ENCODE results near the gene STMN3. TPM values are rescaled to one million over a fixed set of nuclear protein-coding genes. Genes with fewer than 3 reads are reported as not detected.
"Not testable (repeated sequence)": the region's sequence is repeated elsewhere in the genome, so short reads cannot be mapped to it uniquely, and the experiment has no call there.

The STMN3 gene
- total and polyA plus RNA-seq, 4 donors: 0.42 to 2.9 (median 0.91) TPM

DNA sequence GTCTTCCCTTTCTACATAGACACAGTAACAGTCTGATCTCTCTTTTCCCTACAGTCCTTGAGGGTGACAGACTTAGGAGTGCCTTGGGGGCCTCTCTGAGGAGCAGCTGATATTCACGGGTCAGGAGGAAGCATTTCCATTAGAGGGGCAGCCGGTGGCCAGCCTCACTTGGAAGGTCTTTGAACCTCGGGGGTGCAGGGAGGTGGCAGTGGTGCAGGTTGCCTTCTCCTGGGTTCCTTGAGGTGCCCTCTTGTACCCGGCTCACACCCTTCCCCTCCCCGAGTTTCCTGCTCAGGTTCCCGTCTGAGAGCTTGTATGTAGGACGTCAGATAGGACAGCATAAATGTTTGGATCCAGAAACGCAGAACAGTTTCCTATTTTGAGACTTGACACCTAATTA lies 7.4 kb upstream of the STMN3 start:
- DNase-seq (ENCODE audit: low spot score): no peak
- H3K4me3 ChIP-seq (ENCODE audit: low read depth in 1 of 3, low read length in 3 of 3): no peak overlapping the region
- H3K9me3 ChIP-seq (ENCODE audit: control insufficient read depth in 4 of 4, low read length in 3 of 4): no peaks in the 10 kb centered on the region
- H3K27me3 ChIP-seq (ENCODE audit: control insufficient read depth in 4 of 4, insufficient read depth in 4 of 4, low read length in 3 of 4): no peaks in the 10 kb centered on the region
- peaks cover 3 to 21% (median 16%) of the 10 kb centered on the region in 4 donors for H3K4me1 ChIP-seq (ENCODE audit: control insufficient read depth in 4 of 4, insufficient read depth in 4 of 4, low read length in 3 of 4)
- H3K27ac ChIP-seq (ENCODE audit: low read depth in 1 of 2, low read length in 2 of 2): no peak overlapping the region
- TF ChIP-seq FOXA2 (IDR thresholded peaks at IDR 0.05) (no peak), HNF4A (conservative IDR thresholded peaks at IDR 0.05) (no peak), RAD21 (IDR thresholded peaks at IDR 0.05) (no peak), SP1 (IDR thresholded peaks at IDR 0.05) (no peak)
- TF ChIP-seq, protein P1, sequence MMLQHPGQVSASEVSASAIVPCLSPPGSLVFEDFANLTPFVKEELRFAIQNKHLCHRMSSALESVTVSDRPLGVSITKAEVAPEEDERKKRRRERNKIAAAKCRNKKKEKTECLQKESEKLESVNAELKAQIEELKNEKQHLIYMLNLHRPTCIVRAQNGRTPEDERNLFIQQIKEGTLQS (IDR thresholded peaks at IDR 0.05): no peak
- WGBS: 91% methylated on average over 8 of the region's 8 CpGs
- H3K36me3 ChIP-seq (ENCODE audit: control insufficient read depth in 4 of 4, insufficient read depth in 3 of 4, low read depth in 1 of 4, low read length in 3 of 4): peaks cover 0 to 20% (median 10%) of the 10 kb centered on the region in 4 donors
- no peak overlapping the region for H3K9ac ChIP-seq (ENCODE audit: low read depth in 1 of 2, low read length in 2 of 2)

DNA sequence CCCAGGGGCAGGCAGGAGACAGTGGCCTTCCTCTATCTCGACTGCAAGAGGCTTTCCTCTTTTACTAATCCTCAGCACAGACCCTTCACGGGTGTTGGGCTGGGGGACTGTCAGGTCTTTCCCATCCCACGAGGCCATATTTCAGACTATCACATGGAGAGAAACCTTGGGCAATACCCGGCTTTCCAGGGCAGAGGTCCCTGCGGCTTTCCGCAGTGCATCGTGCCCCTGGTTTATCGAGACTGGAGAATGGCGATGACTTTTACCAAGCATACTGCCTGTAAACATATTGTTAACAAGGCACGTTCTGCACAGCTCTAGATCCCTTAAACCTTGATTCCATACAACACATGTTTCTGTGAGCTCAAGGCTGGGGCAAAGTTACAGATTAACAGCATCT lies 7.0 kb upstream of the STMN3 start:
- not testable (repeated sequence) for H3K27me3 ChIP-seq (ENCODE audit: control insufficient read depth in 4 of 4, insufficient read depth in 4 of 4, low read length in 3 of 4); H3K27ac ChIP-seq (ENCODE audit: low read depth in 1 of 2, low read length in 2 of 2); H3K9ac ChIP-seq (ENCODE audit: low read depth in 1 of 2, low read length in 2 of 2); DNase-seq (ENCODE audit: low spot score); H3K9me3 ChIP-seq (ENCODE audit: control insufficient read depth in 4 of 4, low read length in 3 of 4); H3K4me3 ChIP-seq (ENCODE audit: low read depth in 1 of 3, low read length in 3 of 3)
- H3K4me1 ChIP-seq (ENCODE audit: control insufficient read depth in 4 of 4, insufficient read depth in 4 of 4, low read length in 3 of 4): peaks cover 3 to 21% (median 16%) of the 10 kb centered on the region in 4 donors
- peaks cover 0 to 18% (median 10%) of the 10 kb centered on the region in 4 donors for H3K36me3 ChIP-seq (ENCODE audit: control insufficient read depth in 4 of 4, insufficient read depth in 3 of 4, low read depth in 1 of 4, low read length in 3 of 4)
- WGBS: 91% methylated on average over 10 of the region's 10 CpGs

DNA sequence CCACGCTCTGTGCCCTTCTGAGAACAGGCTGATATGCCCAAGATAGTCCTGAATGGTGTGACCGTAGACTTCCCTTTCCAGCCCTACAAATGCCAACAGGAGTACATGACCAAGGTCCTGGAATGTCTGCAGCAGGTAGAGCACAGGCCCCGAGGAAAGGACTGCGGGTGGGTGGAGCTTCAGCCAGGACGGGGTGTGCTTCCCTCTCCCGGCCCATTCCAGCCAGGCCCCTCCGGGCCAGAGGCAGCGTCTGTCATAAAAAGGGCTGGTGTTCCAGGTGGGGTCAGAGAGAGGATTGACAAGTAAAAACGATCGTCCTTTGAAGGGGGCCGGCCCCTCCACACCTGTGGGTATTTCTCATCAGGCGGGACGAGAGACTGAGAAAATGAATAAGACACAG lies 6.1 kb upstream of the STMN3 start:
- Histone ChIP-seq H3K9ac (ENCODE audit: low read depth in 1 of 2, low read length in 2 of 2) (peak overlapping the region in 1 of 2 donors; percentile 57), H3K27ac (ENCODE audit: low read depth in 1 of 2, low read length in 2 of 2) (peak overlapping the region in 1 of 2 donors; percentile 90), H3K9me3 (ENCODE audit: control insufficient read depth in 4 of 4, low read length in 3 of 4) (no peaks in the 10 kb centered on the region), H3K4me3 (ENCODE audit: low read depth in 1 of 3, low read length in 3 of 3) (peak overlapping the region; percentile 63 to 88 (median 81)), H3K27me3 (ENCODE audit: control insufficient read depth in 4 of 4, insufficient read depth in 4 of 4, low read length in 3 of 4) (no peaks in the 10 kb centered on the region), H3K4me1 (ENCODE audit: control insufficient read depth in 4 of 4, insufficient read depth in 4 of 4, low read length in 3 of 4) (peaks cover 3 to 21% (median 16%) of the 10 kb centered on the region in 4 donors), H3K36me3 (ENCODE audit: control insufficient read depth in 4 of 4, insufficient read depth in 3 of 4, low read depth in 1 of 4, low read length in 3 of 4) (peaks cover 0 to 18% (median 9%) of the 10 kb centered on the region in 4 donors)
- WGBS: 72% methylated on average over 13 of the region's 13 CpGs
- DNase-seq (ENCODE audit: low spot score): no peak
- TF ChIP-seq NR2F2 (IDR thresholded peaks at IDR 0.05) (no peak), HNF4G (IDR thresholded peaks at IDR 0.05) (no peak), RXRA (IDR thresholded peaks at IDR 0.05) (no peak), SP1 (IDR thresholded peaks at IDR 0.05) (no peak), FOXA2 (IDR thresholded peaks at IDR 0.05) (no peak), HNF4A (conservative IDR thresholded peaks at IDR 0.05) (no peak), YY1 (IDR thresholded peaks at IDR 0.05) (no peak), GABPA (IDR thresholded peaks at IDR 0.05 in 1 of 2, conservative IDR thresholded peaks at IDR 0.05 in 1 of 2) (no peak), EGR1 (IDR thresholded peaks at IDR 0.05; ENCODE audit: low read depth in 2 of 2) (no peak), FOXA1 (IDR thresholded peaks at IDR 0.05) (no peak), TAF1 (conservative IDR thresholded peaks at IDR 0.05) (no peak), JUND (IDR thresholded peaks at IDR 0.05) (no peak), RAD21 (IDR thresholded peaks at IDR 0.05) (no peak)
- TF ChIP-seq, protein P1 (IDR thresholded peaks at IDR 0.05): no peak
- TF ChIP-seq, protein P2, sequence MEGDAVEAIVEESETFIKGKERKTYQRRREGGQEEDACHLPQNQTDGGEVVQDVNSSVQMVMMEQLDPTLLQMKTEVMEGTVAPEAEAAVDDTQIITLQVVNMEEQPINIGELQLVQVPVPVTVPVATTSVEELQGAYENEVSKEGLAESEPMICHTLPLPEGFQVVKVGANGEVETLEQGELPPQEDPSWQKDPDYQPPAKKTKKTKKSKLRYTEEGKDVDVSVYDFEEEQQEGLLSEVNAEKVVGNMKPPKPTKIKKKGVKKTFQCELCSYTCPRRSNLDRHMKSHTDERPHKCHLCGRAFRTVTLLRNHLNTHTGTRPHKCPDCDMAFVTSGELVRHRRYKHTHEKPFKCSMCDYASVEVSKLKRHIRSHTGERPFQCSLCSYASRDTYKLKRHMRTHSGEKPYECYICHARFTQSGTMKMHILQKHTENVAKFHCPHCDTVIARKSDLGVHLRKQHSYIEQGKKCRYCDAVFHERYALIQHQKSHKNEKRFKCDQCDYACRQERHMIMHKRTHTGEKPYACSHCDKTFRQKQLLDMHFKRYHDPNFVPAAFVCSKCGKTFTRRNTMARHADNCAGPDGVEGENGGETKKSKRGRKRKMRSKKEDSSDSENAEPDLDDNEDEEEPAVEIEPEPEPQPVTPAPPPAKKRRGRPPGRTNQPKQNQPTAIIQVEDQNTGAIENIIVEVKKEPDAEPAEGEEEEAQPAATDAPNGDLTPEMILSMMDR (IDR thresholded peaks at IDR 0.05; ENCODE audit: low read depth, low read length, missing input control): no peak
- TF ChIP-seq, protein P3, sequence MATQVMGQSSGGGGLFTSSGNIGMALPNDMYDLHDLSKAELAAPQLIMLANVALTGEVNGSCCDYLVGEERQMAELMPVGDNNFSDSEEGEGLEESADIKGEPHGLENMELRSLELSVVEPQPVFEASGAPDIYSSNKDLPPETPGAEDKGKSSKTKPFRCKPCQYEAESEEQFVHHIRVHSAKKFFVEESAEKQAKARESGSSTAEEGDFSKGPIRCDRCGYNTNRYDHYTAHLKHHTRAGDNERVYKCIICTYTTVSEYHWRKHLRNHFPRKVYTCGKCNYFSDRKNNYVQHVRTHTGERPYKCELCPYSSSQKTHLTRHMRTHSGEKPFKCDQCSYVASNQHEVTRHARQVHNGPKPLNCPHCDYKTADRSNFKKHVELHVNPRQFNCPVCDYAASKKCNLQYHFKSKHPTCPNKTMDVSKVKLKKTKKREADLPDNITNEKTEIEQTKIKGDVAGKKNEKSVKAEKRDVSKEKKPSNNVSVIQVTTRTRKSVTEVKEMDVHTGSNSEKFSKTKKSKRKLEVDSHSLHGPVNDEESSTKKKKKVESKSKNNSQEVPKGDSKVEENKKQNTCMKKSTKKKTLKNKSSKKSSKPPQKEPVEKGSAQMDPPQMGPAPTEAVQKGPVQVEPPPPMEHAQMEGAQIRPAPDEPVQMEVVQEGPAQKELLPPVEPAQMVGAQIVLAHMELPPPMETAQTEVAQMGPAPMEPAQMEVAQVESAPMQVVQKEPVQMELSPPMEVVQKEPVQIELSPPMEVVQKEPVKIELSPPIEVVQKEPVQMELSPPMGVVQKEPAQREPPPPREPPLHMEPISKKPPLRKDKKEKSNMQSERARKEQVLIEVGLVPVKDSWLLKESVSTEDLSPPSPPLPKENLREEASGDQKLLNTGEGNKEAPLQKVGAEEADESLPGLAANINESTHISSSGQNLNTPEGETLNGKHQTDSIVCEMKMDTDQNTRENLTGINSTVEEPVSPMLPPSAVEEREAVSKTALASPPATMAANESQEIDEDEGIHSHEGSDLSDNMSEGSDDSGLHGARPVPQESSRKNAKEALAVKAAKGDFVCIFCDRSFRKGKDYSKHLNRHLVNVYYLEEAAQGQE (IDR thresholded peaks at IDR 0.05): no peak
- TF ChIP-seq, protein P4, sequence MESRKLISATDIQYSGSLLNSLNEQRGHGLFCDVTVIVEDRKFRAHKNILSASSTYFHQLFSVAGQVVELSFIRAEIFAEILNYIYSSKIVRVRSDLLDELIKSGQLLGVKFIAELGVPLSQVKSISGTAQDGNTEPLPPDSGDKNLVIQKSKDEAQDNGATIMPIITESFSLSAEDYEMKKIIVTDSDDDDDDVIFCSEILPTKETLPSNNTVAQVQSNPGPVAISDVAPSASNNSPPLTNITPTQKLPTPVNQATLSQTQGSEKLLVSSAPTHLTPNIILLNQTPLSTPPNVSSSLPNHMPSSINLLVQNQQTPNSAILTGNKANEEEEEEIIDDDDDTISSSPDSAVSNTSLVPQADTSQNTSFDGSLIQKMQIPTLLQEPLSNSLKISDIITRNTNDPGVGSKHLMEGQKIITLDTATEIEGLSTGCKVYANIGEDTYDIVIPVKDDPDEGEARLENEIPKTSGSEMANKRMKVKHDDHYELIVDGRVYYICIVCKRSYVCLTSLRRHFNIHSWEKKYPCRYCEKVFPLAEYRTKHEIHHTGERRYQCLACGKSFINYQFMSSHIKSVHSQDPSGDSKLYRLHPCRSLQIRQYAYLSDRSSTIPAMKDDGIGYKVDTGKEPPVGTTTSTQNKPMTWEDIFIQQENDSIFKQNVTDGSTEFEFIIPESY (IDR thresholded peaks at IDR 0.05): no peak
- TF ChIP-seq, protein P5, sequence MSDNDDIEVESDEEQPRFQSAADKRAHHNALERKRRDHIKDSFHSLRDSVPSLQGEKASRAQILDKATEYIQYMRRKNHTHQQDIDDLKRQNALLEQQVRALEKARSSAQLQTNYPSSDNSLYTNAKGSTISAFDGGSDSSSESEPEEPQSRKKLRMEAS (IDR thresholded peaks at IDR 0.05): no peak
